Erythroblast (primary cell): Measurements from ENCODE around the gene MGRN1.

ENCODE experiments used
- GATA1 ChIP-seq: IDR thresholded peaks from 2 replicates; pipeline ENCODE4 v1.6.1; 2011; ENCODE audit warnings: low read depth, mild to moderate bottlenecking, control low read depth, low read length, moderate library complexity
- POLR2A ChIP-seq: IDR thresholded peaks from 2 replicates; pipeline ENCODE4 v1.6.1; 2011; ENCODE audit warnings: mild to moderate bottlenecking, low read length

DNA sequence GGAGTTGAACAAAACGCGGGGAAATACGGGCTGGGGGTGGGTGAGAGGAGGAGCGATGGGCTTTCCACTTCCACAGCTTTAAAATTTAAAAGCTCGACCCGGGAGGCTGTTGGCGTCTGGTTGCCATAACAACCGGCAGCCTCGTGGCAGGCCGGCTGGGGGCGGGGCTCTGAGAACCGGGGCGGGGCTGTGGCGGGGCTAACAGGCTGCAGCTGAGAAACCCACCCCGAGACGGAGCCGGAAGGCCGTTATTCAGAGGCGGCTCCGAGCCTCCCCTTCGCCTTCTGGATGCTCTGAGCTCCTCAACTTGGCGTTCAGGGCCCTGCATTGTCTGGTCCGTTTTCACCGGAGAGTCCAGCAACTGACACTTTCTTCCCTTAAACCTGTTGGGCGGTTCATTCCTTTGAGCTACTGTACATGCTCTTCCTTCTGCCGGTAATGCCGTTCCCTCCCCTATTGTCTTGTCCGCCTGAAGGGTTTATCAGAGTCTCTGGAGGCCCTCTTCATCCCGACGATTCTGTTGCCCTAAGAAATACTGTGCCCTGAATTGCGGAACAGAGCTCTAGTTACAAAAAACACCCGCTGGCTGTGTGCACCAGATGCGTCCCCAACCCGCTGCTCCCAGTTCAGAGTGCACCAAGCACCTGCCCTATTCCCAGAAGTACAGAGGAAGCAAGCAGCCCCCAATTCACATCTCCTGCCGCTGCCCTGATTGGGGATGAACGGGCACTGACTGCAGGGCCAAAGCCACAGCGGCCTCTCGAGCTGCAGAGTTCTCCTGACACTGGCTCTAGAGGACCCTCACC is 110.3 kb downstream of the MGRN1 start:
- peak; percentile 5 for TF ChIP-seq POLR2A
- no peak for TF ChIP-seq GATA1
